PC-9 (cell line): ENCODE results near the gene GABPB2. TPM values are rescaled to one million over a fixed set of nuclear protein-coding genes. Genes with fewer than 3 reads are reported as not detected.

Experiments used
- BruUV-seq: library from RNA; stranded (reverse); fragments of 400-500 nt; replicated peaks from 2 replicates; lab custom pipeline; 2021; lab: Mats Ljungman, UMichigan
- CTCF ChIA-PET: fragments of 300-600 bp; sonication (Branson Sonifier 250); formaldehyde crosslinking; loops from one replicate; lab custom pipeline; 2022; ENCODE audit warnings: antibody characterized with exemption; lab: Charles Lee
- POLR2A ChIA-PET: fragments of 300-600 bp; sonication (Branson Sonifier 250); formaldehyde crosslinking; loops from one replicate; lab custom pipeline; 2022; ENCODE audit warnings: antibody characterized with exemption; ENCODE audit not compliant: unreplicated experiment; lab: Charles Lee
- DNase-seq, 2 experiments: peaks; one replicate each; pipeline versions ENCODE4 v3.0.0 to v3.0.0-alpha.2; 2015 to 2022; ENCODE audit warnings: mixed read lengths in 1 of 2
- H2AFZ ChIP-seq: fragments of 200-600 bp; sonication (generic); 2 replicates; pipeline ENCODE4 v1.8.1; 2017; ENCODE audit warnings: antibody characterized with exemption
- H3F3A ChIP-seq: fragments of 200-600 bp; sonication (generic); 2 replicates; pipeline ENCODE4 v1.8.1; 2017; ENCODE audit warnings: antibody characterized with exemption, mild to moderate bottlenecking, low read depth; ENCODE audit not compliant: insufficient read depth
- H3K27ac ChIP-seq: fragments of 200-600 bp; sonication (generic); 2 replicates; pipeline ENCODE4 v1.6.1; 2016; ENCODE audit warnings: mixed run types
- H3K27me3 ChIP-seq: fragments of 200-600 bp; sonication (generic); 2 replicates; pipeline ENCODE4 v1.6.1; 2016; ENCODE audit warnings: low read depth, mixed run types; ENCODE audit not compliant: insufficient read depth
- H3K36me3 ChIP-seq: fragments of 200-600 bp; sonication (generic); 2 replicates; pipeline ENCODE4 v1.6.1; 2016; ENCODE audit warnings: low read depth, mixed run types
- H3K4me1 ChIP-seq: fragments of 200-600 bp; sonication (generic); replicated peaks from 2 replicates; pipeline ENCODE4 v1.6.1; 2016; ENCODE audit warnings: mixed run types; ENCODE audit not compliant: insufficient read depth
- H3K4me2 ChIP-seq: fragments of 200-600 bp; sonication (generic); 2 replicates; pipeline ENCODE4 v1.6.1; 2017; ENCODE audit warnings: mixed run types
- H3K4me3 ChIP-seq: fragments of 200-600 bp; sonication (generic); 2 replicates; pipeline ENCODE4 v1.6.1; 2016; ENCODE audit warnings: mixed run types
- H3K79me2 ChIP-seq: fragments of 200-600 bp; sonication (generic); 2 replicates; pipeline ENCODE4 v1.6.1; 2017; ENCODE audit warnings: low read depth, mixed run types
- H3K9me2 ChIP-seq: fragments of 200-600 bp; sonication (generic); 2 replicates; pipeline ENCODE4 v1.8.1; 2017; ENCODE audit warnings: mild to moderate bottlenecking; ENCODE audit not compliant: insufficient read depth
- H3K9me3 ChIP-seq: fragments of 200-600 bp; sonication (generic); 2 replicates; pipeline ENCODE4 v1.8.1; 2016; ENCODE audit warnings: low read depth; ENCODE audit not compliant: insufficient read depth
- H4K20me1 ChIP-seq: fragments of 200-600 bp; sonication (generic); 2 replicates; pipeline ENCODE4 v1.8.1; 2017; ENCODE audit not compliant: insufficient read depth
- CTCF ChIP-seq: fragments of 200-600 bp; sonication (generic); conservative IDR thresholded peaks from 2 replicates; pipeline ENCODE4 v1.6.1; 2017; ENCODE audit warnings: mixed run types, antibody characterized with exemption, mild to moderate bottlenecking, moderate library complexity
- EZH2 ChIP-seq: fragments of 200-600 bp; sonication (generic); IDR thresholded peaks from 2 replicates; pipeline ENCODE4 v1.8.0; 2017; ENCODE audit warnings: antibody characterized with exemption, low read depth
- intact Hi-C: fragments of 100-400 bp; cut with micrococcal nuclease; formaldehyde crosslinking; loops from one replicate; pipeline ENCODE4 v1.10.0; 2022; ENCODE audit not compliant: unreplicated experiment
- total RNA-seq: library from RNA; stranded (reverse); gene quantifications from 2 replicates; pipeline ENCODE4 v1.2.3, GENCODE V29; 2021

Gene GABPB2
- total RNA-seq, 1 experiment from 2014 or later: 6.6 TPM

- Histone ChIP-seq H3K4me1 (no peaks in the 10 kb centered on the region), H3K79me2 (no peaks in the 10 kb centered on the region), H3K4me2 (no peak overlapping the region), H3K9me3 (no peaks in the 10 kb centered on the region), H3K36me3 (no peaks in the 10 kb centered on the region), H3K27me3 (peaks cover 18% of the 10 kb centered on the region; the same call in 1 of the 2 replicates), H4K20me1 (no peaks in the 10 kb centered on the region), H3F3A (peaks cover 14% of the 10 kb centered on the region; the same call in 1 of the 2 replicates), H2AFZ (no peak overlapping the region), H3K27ac (no peak overlapping the region), H3K4me3 (no peak overlapping the region), H3K9me2 (no peaks in the 10 kb centered on the region)
- POLR2A ChIA-PET: no interaction called here
- DNase-seq: no peak
- BruUV-seq: no TSS peak
- CTCF ChIA-PET: no interaction called here
- TF ChIP-seq EZH2 (no peak), CTCF (no peak)
- intact Hi-C loops: no loop called here
Observed at GRCh38 chr1:151133018-151133806, 62.7 kb downstream of the GABPB2 start.

- Histone ChIP-seq H3F3A (peaks cover 12% of the 10 kb centered on the region; the same call in 1 of the 2 replicates), H3K27me3 (peaks cover 18% of the 10 kb centered on the region; the same call in 1 of the 2 replicates), H3K4me3 (no peak overlapping the region), H3K9me2 (no peaks in the 10 kb centered on the region), H3K36me3 (no peaks in the 10 kb centered on the region), H4K20me1 (no peaks in the 10 kb centered on the region), H3K27ac (no peak overlapping the region), H3K79me2 (no peaks in the 10 kb centered on the region), H3K9me3 (no peaks in the 10 kb centered on the region), H3K4me2 (no peak overlapping the region), H3K4me1 (no peaks in the 10 kb centered on the region), H2AFZ (no peak overlapping the region)
- no peak for TF ChIP-seq CTCF
- no peak for TF ChIP-seq EZH2
- DNase-seq: no peak
- POLR2A ChIA-PET: no interaction called here
- intact Hi-C loops: no loop called here
- CTCF ChIA-PET: no interaction called here
- BruUV-seq: no TSS peak
Observed at GRCh38 chr1:151134396-151134795, 63.8 kb downstream of the GABPB2 start.

GRCh38 chr1:151134991-151135390, 64.4 kb downstream of the GABPB2 start:
- Histone ChIP-seq H3K36me3 (no peaks in the 10 kb centered on the region), H3K27me3 (peaks cover 18% of the 10 kb centered on the region; the same call in 1 of the 2 replicates), H3K4me3 (no peak overlapping the region), H3F3A (peaks cover 6% of the 10 kb centered on the region; the same call in 1 of the 2 replicates), H2AFZ (no peak overlapping the region), H3K9me2 (no peaks in the 10 kb centered on the region), H3K79me2 (no peaks in the 10 kb centered on the region), H4K20me1 (no peaks in the 10 kb centered on the region), H3K27ac (no peak overlapping the region), H3K9me3 (no peaks in the 10 kb centered on the region), H3K4me2 (no peak overlapping the region), H3K4me1 (no peaks in the 10 kb centered on the region)
- intact Hi-C loops: no loop called here
- no peak for DNase-seq
- CTCF ChIA-PET: interaction anchor here (0.6 kb wide), 1 partner anchor 264 kb away, joined by 6 read pairs; no protein-coding TSS in a partner anchor
- BruUV-seq: no TSS peak
- POLR2A ChIA-PET: no interaction called here
- TF ChIP-seq EZH2 (no peak), CTCF (no peak)
